ENCODE measurements around the gene RAPGEF1.
A peak's percentile ranks its signal among the peaks of the same experiment; 100 is the strongest.
"Not testable (repeated sequence)": the region's sequence is repeated elsewhere in the genome, so short reads cannot be mapped to it uniquely, and the experiment has no call there.

Gene RAPGEF1, protein sequence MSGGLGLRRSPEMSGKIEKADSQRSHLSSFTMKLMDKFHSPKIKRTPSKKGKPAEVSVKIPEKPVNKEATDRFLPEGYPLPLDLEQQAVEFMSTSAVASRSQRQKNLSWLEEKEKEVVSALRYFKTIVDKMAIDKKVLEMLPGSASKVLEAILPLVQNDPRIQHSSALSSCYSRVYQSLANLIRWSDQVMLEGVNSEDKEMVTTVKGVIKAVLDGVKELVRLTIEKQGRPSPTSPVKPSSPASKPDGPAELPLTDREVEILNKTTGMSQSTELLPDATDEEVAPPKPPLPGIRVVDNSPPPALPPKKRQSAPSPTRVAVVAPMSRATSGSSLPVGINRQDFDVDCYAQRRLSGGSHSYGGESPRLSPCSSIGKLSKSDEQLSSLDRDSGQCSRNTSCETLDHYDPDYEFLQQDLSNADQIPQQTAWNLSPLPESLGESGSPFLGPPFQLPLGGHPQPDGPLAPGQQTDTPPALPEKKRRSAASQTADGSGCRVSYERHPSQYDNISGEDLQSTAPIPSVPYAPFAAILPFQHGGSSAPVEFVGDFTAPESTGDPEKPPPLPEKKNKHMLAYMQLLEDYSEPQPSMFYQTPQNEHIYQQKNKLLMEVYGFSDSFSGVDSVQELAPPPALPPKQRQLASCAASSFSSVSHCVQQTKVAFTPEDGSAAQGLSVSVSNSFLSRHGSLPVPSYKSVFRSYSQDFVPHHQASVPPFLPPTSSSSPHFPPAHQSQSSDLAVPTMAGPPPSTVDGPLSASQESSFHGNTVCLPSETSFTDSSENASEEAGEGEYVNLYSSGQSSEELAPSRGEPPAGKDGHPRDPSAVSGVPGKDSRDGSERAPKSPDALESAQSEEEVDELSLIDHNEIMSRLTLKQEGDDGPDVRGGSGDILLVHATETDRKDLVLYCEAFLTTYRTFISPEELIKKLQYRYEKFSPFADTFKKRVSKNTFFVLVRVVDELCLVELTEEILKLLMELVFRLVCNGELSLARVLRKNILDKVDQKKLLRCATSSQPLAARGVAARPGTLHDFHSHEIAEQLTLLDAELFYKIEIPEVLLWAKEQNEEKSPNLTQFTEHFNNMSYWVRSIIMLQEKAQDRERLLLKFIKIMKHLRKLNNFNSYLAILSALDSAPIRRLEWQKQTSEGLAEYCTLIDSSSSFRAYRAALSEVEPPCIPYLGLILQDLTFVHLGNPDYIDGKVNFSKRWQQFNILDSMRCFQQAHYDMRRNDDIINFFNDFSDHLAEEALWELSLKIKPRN (N-terminal part only)
- total RNA-seq: 299 to 492 (median 355) reads per million in 4 experiments

DNA sequence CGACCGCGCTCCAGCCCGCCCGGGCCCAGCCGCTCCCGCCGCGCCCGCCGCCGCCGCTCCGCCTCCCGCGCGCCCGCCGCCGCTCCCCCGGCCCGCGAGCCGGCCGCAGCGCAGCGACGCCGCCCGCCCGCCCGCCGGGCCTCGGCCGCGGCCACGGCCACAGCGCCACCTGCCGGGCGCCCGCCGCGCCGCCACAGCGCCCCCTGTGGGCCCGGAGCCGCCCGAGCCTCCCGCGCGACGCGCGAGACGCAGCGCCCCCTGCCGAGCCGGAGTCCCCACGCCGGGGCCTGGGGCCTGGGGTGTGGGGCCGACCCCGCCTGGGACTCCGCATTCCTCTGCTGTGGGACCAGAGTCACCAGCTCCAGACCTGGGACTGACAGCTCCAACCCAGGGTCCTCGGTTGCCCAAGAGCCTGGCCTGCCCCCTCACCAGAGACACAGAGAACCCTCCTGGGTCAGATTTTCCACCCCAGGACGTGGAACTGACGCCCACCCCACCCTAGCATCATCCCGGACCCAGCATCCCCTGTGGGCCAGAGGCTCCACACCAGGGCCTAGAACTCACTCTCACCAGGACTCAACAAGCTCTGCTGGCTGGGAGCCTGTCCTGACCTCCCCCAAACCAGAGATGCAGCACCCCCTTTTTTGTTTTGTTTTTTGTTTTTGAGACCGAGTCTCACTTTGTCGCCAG lies at the start of gene RAPGEF1:
Gene RAPGEF1, minus strand, starts transcription at position 118 of the 690 bp plus-strand sequence. CDS start 246 bp downstream, outside the sequence.
- peak; percentile 74 for DNase-seq

DNA sequence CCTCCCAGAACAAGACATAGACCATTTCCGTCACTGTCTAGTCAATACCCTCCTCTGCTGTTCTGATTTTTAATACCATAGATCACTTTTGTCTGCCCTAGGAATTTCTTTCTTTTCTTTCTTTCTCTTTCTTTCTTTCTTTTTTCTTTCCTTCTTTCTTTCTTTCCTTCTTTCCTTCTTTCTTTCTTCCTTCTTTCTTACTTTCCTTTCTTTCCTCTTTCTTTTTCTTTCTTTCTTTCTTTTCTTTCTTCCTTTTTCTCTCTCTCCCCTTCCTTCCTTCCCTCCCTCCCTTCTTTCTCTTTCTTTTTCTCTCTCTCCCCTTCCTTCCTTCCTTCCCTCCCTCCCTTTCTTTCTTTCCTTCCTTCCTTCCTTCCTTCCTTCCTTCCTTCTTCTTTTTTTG lies 49.0 kb upstream of the RAPGEF1 start:
- DNase-seq: no peak

DNA sequence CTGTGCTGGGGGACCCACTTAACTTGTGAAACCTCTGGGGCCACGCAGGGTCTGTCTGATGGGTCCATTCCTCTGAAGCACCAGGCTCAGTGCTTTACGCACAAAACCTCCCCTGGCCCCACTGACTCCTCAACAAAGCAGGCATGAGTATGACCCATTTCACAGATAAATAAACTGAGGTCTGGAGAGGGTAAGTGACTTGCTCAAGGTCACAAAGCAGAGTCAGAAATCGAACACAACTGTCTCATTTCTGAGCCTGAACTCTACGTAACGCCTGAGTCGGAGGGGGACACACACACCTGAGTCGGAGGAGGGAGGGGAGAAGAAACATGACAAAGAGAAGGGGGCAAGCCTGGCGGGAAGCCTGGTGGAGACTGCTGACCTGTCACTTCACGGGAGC lies 48.0 kb upstream of the RAPGEF1 start:
- DNase-seq: no peak

DNA sequence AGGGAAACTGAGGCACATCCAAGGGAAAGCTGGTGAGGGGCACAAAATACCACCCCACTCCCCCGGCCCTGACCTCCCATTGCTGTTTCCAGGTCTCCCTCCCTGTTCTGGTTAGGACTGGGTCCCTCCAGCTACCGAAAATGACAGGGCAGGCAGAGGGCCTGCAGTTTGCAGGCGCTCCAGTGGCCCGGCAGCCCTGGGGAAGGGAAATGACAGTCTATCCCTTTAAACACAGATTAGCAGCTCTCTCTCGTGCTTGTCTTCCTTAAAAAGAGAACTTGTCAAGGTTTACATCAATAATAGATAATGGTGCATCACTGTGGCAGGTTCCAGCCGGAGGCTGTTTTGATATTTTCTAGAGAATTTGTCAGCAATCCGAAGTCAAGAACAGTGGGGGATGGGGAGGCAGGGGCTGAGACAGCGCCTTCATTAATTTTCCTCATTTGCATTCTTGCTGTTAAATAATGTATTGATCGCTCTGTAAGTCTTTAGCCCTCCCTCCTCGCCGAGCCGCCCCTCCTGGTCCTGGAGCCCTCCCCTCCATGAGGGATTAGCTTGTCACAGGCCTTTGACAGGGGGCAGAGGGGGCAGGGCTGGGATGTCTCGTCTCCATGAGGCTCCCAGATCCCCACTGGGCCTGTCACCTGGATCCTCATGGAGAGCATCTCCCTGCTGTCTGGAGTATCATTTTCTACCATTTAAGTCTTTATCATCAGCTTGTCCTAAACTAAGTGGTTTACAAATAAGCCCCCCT lies 45.0 kb upstream of the RAPGEF1 start:
- no peak for DNase-seq

DNA sequence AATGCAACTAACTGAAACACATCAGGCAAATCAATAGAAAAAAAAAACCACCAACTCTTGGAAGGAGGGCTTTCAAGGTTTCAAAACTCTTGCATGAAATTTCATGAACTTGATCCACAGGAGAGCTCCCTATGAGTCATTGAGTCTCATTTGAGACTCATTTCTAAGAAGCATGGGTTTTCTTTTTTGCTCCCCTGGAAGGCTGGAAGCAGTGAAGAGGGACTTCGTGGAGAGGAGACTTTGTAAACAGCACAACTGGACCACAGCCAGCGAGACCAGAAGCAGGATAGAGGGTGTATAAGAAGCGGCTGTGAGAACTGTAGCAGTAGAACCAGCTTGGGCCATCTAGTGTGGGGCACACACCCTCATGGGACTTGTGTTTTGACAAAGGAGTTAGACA lies 41.2 kb upstream of the RAPGEF1 start:
- no peak for DNase-seq

DNA sequence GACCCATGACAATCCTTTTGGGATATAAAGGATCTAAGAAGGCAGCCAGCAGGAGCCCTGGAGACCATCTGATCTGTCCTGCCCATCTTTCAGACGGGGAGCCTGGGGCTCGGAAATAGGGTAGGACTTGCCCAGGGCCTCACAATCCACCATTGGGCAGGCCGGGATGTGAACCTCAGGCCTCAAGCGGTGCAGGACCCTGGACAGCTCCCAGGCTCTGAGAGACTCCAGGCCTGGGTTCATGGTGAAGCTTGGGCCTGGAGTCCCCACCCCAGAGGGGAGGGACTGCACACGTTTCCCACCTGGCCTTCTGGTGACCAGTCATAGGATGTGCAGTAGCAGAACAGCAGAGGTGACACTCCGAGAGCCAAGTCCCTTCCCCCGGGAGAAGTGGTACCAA lies 36.6 kb upstream of the RAPGEF1 start:
- no peak for DNase-seq

DNA sequence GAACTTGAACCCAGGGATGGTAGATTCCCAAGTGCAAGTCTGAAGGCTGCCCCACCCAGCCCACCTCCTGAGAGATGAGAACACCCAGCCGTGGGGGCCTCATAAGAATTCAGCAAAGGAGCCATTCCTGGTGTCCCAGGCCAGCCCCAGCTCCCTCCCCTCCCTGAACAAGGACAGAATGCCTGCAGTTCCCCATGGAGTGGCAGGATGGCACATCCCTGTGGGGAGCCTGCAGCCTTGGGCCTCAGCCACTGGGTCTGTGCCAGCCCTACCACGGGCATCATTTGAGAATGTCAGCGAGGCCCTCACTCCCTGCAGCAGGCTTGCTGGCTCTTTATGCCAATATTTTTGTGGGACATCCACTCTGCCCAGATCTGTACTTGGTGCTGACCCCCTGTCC lies 36.2 kb upstream of the RAPGEF1 start:
- DNase-seq: no peak

DNA sequence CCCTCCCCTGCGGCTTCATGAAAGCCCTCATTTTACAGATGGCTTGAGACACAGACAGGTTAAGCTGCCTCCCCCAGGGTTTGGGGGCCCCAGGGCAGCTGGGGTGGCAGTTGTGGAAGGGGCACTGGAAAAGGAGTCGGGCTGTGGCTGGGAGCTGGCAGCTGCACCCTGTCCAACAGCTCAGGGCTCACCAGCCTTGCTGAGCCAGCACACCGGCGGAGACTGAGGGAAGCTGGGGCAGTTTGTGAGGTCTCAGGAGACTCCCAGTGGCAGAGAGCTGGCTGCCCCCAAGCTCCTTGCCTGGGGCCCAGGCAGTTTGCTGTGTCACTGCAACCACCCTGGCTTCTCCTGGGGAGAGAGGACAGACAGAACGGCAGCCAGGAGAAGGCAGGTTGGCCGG lies 34.8 kb upstream of the RAPGEF1 start:
- DNase-seq: no peak

DNA sequence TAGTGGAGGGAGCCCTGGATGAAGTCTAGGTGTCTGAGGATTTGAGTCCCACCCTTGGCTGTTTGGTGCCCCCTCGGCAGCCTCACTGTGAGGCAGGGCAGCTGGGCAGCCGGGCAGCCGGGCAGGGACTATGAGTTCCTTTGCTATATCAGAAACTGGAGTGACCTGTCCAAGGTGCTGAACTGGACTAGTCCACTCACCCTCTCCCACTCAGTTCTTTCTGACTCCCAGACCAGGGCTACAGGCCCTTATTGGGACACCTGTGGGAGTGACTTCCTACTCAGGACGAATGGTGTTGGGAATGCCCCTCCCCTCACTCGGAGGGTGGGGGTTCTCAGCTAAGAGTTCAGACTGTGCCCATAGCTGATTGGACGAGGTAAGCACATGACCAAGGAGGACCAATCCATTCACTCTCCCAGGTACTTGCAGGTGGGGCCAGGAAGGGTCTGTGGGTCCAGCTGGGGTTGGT lies 34.1 kb upstream of the RAPGEF1 start:
- DNase-seq: no peak

DNA sequence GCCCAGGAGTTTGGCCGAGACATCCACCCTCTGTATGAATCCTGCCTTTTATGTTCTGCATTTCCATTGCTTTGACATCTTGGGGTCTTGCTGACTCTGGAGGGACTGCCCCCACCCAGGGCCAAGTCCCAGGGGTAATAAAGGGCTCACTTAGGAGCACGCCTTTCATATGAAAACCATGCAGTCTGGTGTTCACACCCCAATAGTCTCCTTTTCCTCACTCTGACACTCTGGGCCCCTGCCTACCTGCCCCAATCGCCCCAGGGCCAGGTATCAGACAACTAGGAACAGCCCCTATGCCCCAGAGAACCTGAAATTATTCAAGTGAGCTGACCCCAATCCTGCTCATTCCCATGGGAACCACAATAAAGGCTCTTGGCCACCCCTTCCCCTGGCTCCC lies 33.1 kb upstream of the RAPGEF1 start:
- no peak for DNase-seq

DNA sequence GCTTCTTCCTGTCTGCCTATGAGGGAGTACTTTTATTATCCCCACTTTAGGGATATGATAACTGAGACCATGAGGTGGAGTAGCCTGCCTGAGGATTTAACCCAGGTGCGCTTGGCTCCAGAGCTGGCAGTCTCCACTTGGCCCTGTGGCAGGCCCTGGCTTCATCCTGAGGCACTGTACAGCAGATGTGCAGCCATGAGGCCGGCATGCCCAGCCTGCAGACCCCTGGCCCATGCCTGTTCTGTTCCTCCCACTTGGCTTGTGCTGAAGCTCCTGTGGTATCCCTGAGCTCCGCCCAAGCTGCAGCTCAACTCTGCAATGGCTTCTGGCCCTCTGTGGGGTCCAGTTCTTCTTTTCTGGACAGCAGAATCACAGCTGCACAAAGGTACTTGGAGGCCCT lies 31.8 kb upstream of the RAPGEF1 start:
- DNase-seq: no peak

DNA sequence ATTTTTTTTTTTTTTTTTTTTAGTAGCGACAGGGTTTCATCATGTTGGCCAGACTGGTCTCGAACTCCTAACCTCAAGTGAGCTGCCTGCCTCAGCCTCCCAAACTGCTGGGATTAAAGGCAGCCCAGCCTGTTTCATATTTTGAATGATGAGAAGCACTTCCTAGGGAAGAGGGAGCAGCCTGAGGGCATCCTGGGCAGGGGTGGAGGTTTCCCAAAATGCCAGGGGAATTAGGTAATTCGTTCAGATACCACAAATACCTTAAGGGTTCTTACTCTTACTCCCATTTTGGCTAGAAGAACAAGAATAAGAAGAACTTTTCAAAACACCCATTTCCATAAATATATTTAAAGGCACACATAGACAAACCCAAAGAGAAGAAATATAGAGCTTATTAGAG lies 29.5 kb upstream of the RAPGEF1 start:
- DNase-seq: no peak

DNA sequence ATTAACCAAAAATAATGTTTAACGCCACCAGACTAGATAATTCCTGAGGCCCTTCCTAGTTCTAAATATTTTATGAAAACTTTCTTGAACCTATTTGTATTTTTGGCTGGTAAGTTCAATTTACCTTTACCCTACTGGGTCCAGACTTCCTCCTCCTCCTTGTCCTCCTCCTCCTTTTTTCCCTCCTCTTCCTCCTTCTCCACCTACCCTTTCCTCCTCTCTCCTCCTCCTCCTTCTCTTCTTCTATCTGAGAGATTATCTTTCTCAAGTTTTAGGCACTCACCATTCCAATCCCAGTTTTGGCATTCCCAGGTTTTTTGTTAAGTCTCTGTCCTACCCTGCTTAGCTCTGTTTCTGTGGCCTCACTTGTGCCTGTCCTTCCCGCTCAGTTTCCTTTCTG lies 24.7 kb upstream of the RAPGEF1 start:
- DNase-seq: no peak

DNA sequence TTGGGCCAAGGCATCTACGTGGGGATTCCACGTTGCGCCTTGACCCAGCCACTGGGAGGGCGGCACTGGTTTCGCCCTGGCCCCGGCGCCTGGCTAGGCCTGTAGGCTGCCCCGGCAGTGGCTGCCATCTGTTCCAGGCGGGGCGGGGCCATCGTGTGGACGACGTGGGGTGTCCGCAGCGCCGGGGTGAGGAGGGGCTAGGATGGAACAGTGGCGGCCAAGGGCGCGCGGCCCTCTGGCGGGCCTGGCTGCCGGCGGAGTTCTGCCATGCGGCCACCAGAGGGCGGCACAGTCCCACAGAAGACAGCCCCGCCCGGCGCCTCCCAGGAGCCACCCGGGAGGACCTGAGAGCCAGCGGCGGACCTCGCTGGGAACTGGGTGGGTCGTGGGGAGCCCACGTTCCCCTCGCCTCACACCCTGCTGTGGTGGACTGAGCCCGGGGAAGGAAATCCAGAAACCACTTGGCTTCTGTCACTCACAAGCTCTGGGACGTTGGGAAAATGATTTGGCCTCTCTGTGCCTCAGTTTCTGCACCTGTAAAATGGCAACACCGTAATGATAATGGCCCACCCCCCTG lies 22.6 kb upstream of the RAPGEF1 start:
- peak; percentile 69 for DNase-seq

DNA sequence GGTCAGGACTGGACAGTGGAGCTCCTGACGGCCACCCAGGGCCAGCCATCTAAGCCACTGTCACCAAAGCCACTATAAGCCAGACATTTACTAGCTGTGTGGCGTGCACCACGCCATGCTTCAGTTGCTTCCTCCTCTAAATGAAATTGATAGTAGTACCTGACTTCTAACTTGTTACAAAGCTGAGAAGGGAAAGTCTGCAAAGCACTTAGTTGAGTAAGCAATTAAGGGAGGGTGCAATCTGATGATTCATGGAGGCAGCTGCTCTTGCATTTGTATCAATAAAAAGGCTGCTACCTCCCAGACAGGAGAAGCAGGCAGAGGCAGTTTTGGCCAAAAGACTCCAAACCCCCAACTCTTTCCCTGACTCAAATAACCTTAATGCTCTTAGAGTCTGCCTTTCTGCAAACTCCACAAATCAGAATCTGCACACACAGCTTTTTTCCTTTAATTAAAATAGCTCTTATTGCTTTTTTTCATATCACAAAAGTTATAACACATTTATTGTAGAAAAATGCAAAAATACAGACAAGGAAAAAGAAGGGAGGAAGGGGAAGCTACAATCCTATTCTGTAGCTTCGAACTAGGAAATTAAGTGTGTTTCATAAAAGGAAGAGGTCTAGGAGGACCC lies 19.3 kb upstream of the RAPGEF1 start:
- DNase-seq: no peak

DNA sequence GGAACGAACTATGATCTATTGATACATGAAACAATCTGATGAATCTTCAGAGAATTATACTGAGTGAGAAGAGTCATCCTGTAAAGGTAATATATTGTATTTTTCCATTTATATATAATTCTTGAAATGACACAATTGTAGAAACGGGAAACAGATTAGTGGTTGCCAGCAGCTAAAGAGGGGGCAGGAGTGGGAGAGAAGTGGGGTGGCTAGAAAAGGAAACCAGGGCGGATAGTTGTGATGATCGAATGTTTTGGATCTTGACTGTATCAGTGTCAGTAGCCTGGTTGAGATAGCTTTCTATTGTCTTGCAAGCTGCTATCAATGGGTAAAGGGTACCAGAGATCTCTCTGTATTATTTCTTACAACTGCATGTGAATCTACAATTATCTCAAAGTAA lies 17.7 kb upstream of the RAPGEF1 start:
- no peak for DNase-seq

DNA sequence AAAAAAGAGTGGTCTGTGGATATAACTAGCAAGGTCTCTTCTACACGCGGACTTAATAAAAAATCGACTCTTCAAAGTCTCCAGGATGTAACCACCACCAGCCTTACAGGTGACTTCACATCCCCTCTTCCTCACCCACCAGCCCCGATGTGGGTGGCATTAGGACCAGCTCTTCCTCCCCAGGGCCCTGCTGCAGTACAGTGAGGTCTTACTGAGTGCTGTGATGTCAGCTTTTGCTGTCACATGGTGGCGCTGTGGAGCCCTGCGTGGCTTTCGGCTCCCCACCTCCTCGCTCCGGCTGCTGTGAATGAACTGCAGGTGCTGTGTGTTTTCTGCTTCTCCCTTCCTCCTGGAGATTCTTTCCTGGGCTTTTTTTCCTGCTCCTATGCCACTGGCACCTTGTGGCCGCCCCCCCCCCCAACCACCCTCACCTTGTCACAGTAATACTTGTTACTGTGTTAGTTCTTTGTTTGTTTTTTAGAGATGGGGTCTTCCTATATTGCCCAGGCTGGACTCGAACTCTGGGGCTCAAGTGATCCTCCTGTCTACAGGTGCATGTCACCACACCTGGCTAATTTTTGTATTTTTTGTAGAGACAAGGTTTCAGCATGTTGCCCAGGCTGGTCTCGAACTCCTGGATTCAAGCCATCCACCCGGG lies 15.8 kb upstream of the RAPGEF1 start:
- DNase-seq: peak; percentile 75

DNA sequence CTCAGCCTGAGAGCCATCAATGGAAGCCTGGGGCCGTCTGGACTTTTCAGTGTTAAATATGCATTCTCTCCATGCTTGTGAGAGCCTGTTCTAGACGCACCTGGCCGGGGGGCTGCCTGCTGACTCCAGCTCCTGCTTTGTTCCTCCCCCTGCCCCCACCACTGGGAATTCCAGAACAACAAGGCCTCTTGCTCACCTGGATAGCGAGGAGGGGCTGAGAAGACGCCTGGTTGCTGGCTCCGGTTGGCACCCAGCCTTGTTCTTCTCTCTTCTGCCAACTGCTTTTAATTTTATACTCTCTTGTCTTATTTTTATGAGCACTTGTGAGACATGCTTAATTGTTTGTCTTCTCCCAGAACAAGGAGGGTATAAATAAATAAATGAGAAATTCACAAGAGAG lies 15.0 kb upstream of the RAPGEF1 start:
- no peak for DNase-seq

DNA sequence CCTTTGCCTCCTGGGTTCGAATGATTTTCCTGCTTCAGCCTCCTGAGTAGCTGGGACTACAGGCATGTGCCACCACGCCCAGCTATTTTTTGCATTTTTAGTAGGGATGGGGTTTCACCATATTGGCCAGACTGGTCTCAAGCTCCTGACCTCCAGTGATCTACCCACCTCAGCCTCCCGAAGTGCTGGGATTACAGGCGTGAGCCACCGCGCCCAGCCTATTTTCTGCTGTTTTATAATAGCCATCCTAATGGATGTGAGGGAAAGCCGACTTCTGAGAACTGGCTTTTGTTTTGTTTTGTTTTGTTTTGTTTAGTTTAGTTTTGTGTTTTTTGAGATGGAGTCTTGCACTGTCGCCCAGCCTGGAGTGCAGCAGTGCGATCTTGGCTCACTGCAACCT lies 13.9 kb upstream of the RAPGEF1 start:
- not testable (repeated sequence) for DNase-seq

DNA sequence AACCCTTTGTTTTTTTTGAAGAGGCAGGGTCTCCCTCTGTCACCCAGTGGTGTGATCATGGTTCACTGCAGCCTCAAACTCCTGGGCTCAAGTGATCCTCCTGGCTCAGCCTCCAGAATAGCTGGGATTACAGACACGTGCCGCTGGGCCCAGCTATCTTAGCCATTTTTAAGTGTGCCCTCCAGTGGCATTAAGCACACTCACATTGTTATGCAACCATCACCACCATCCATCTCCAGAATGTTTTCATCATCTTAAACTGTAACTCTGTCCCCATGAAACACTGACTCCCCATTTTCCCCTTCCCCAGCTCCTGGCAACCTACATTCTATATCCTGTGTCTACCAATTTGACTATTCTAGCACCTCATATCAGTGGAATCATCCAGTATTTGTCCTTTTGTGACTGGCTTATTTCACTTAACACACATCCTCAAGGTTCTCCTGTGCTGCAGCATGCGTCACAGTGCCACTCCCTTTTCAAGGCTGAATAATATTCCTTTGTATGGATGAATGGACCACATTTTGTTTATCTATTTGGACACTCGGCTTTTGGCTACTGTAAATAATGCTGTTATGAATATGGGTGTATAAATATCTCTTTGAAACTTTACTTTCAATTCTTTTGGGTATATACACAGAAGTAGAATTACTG lies 12.5 kb upstream of the RAPGEF1 start:
- no peak for DNase-seq

Measured in effector CD8-positive, alpha-beta T cell (primary cell).